Lower leg skin (tissue), 4 donors: ENCODE results near the gene GNB1L. TPM values are rescaled to one million over a fixed set of nuclear protein-coding genes. Genes with fewer than 3 reads are reported as not detected.

Source experiments
- DNase-seq, 2 donors: peaks; one replicate each; pipeline ENCODE4 v3.0.0-alpha.2; 2019; ENCODE audit warnings: low spot score in 2 of 2
- H3K4me3 ChIP-seq: fragments of 200-600 bp; sonication (generic); 2 replicates; pipeline ENCODE4 v1.5.1; 2017; ENCODE audit warnings: mild to moderate bottlenecking, low read depth; ENCODE audit not compliant: poor library complexity, severe bottlenecking
- CTCF ChIP-seq, 3 donors: fragments of 450-650 bp; IDR thresholded peaks; one replicate each; pipeline ENCODE4 v1.5.1; 2016; ENCODE audit warnings: antibody characterized with exemption in 3 of 3, mild to moderate bottlenecking in 3 of 3, moderate library complexity in 2 of 3
- POLR2A ChIP-seq, 2 donors: fragments of 450-650 bp; IDR thresholded peaks; one replicate each; pipeline ENCODE4 v1.6.1; 2016 to 2017; ENCODE audit warnings: antibody characterized with exemption in 2 of 2, mild to moderate bottlenecking in 1 of 2, moderate library complexity in 1 of 2
- WGBS, 2 donors: methylation state at CpG; one replicate each; pipeline ENCODE4 v1.1.5; 2018; 5-methylcytosine and 5-hydroxymethylcytosine counted together
- intact Hi-C: fragments of 100-400 bp; cut with DNase I; formaldehyde crosslinking; loops from one replicate; pipeline ENCODE4 v1.15.0; 2023; ENCODE audit warnings: low total_unique reads
- total RNA-seq, 4 donors: library from RNA; depleted of rRNA; stranded (reverse); fragments of >200 nt; gene quantifications; one replicate each; pipeline ENCODE4 v1.1.0, GENCODE V29; 2016

GNB1L gene
- total RNA-seq, 4 donors from 2014 or later, result 10.0 to 16.2 (median 11.2) TPM

GRCh38 chr22:19811211-19811621, 43.5 kb downstream of the GNB1L start:
- intact Hi-C loops, result no loop called here
- 65 to 75% methylated on average over 12 of the region's 12 CpGs for WGBS, 2 donors
- no peak overlapping the region for H3K4me3 ChIP-seq
- peak in 1 of 2 donors; percentile 68 for DNase-seq
- TF ChIP-seq CTCF (IDR thresholded peaks at IDR 0.05) (no peak), POLR2A (IDR thresholded peaks at IDR 0.05) (no peak)

GRCh38 chr22:19810381-19811201, 44.1 kb downstream of the GNB1L start:
- no peak overlapping the region for H3K4me3 ChIP-seq
- peak in 1 of 2 donors; percentile 87 for DNase-seq
- TF ChIP-seq CTCF (IDR thresholded peaks at IDR 0.05) (no peak), POLR2A (IDR thresholded peaks at IDR 0.05) (no peak)
- intact Hi-C loops, result no loop called here
- 58 to 65% methylated on average over 18 to 23 of the region's 23 CpGs for WGBS, 2 donors

- WGBS, 2 donors, result 72 to 80% methylated on average over 3 of the region's 3 CpGs
- DNase-seq, result peak in 1 of 2 donors; percentile 37
- no peak for TF ChIP-seq CTCF (IDR thresholded peaks at IDR 0.05)
- TF ChIP-seq POLR2A (IDR thresholded peaks at IDR 0.05), result no peak
- H3K4me3 ChIP-seq, result no peak overlapping the region
- intact Hi-C loops, result no loop called here
These were observed 44.9 kb downstream of the GNB1L start for GRCh38 chr22:19809741-19810140.

GRCh38 chr22:19808873-19809478, 45.7 kb downstream of the GNB1L start:
- intact Hi-C loops, result no loop called here
- WGBS, 2 donors, result 64 to 78% methylated on average over 9 to 11 of the region's 11 CpGs
- DNase-seq, result peak in 1 of 2 donors; percentile 84
- H3K4me3 ChIP-seq, result no peak overlapping the region
- TF ChIP-seq CTCF (IDR thresholded peaks at IDR 0.05) (no peak), POLR2A (IDR thresholded peaks at IDR 0.05) (no peak)

GRCh38 chr22:19807914-19808872, 46.5 kb downstream of the GNB1L start:
- intact Hi-C loops, result no loop called here
- TF ChIP-seq CTCF (IDR thresholded peaks at IDR 0.05), result no peak
- no peak for TF ChIP-seq POLR2A (IDR thresholded peaks at IDR 0.05)
- DNase-seq, result peak in 1 of 2 donors; percentile 80
- 87 to 94% methylated on average over 13 to 20 of the region's 20 CpGs for WGBS, 2 donors
- H3K4me3 ChIP-seq, result no peak overlapping the region
